GM21515 (cell line): Measurements from ENCODE around the gene CAPS.
"Not testable (repeated sequence)": the region's sequence is repeated elsewhere in the genome, so short reads cannot be mapped to it uniquely, and the experiment has no call there.

Source experiments
- ATAC-seq: cut with Tn5 transposase; IDR thresholded peaks from one replicate; pipeline ENCODE4 v1.9.1; 2021; ENCODE audit not compliant: unreplicated experiment

The CAPS gene

DNA sequence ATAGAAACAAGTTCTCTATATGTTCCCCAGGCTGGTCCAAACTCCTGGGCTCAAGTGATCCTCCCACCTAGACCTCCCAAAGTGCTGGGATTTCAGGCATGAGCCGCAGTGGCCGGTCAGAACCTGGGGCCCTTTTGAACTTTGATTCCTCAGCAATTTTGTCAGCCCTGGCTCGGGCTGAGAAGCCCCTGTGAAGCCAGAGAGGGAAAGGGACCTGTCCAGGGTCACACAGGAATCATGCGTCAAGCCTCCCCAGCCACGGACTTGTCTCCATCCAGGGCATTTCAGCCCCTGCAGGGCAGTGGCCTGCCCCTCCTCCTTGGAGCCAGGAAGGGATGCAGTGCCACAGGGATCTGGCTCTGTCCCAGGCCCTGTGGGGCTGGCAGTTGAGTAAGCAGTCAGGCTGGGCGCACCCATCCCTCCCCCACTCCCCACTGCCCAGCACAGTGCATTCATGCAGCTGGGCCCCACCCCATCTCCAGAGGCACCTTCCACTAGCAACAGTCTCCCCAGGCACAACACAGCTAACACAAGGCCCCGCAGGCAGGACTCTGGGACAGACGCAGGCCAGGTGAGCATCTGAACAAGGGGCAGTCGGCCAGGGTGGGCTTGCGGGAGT is at the start of gene CAPS:
TSS of gene CAPS (plus strand) at position 516 of the 619 bp plus-strand sequence. CDS start 153 bp downstream, outside the sequence.
- ATAC-seq: no peak

DNA sequence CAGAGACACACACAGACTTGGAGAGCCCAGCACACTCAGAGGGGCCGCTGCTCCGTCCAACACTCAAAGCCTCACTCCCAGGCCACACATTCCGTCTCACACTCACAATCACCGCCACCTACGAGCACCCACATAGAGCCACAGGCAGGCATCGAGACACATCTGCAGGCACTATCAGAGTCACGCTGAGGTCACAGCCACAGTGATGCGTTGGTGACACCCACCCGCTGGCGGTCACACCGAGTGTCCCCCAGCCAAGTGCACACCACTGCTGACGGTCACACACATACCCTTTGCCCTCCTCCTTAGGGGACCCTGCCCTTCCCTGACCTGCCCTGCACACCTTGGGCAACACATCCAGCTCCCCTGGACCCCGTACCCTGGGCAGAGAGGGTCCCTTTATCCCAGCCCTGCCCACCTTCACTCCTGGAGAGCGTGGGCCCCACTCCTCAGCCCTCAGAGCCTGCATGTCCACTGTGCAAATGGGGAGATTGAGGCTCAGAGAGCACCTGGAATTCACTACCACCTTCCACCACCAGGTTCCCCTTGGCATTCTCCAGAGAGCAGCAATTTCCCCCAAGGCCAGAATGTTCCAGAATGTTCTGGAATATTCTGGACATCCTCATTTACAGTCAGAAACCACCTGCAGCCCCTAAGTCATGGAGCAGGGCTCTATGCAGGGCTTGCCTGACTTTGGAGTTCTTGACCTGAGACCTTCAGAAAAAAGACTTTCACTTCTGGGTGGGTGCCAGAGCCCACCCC is 49.1 kb upstream of the CAPS start:
- no peak for ATAC-seq

DNA sequence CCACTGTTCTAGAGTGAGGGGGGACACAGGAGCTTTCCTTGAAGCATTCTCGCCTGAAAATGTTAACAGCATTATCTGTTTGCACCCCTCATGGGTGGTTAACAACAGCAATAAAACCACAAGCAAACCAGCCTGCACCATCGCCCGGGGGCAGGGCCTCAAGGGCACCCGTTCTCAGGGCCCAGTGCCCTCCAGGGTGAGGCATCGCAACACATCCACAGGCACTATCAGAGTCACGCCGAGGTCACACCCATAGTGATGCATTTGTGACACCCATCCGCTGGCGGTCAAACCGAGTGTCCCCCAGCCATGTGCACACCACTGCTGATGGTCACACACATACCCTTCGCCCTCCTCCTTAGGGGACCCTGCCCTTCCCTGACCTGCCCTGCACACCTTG is 48.3 kb upstream of the CAPS start:
- no peak for ATAC-seq

DNA sequence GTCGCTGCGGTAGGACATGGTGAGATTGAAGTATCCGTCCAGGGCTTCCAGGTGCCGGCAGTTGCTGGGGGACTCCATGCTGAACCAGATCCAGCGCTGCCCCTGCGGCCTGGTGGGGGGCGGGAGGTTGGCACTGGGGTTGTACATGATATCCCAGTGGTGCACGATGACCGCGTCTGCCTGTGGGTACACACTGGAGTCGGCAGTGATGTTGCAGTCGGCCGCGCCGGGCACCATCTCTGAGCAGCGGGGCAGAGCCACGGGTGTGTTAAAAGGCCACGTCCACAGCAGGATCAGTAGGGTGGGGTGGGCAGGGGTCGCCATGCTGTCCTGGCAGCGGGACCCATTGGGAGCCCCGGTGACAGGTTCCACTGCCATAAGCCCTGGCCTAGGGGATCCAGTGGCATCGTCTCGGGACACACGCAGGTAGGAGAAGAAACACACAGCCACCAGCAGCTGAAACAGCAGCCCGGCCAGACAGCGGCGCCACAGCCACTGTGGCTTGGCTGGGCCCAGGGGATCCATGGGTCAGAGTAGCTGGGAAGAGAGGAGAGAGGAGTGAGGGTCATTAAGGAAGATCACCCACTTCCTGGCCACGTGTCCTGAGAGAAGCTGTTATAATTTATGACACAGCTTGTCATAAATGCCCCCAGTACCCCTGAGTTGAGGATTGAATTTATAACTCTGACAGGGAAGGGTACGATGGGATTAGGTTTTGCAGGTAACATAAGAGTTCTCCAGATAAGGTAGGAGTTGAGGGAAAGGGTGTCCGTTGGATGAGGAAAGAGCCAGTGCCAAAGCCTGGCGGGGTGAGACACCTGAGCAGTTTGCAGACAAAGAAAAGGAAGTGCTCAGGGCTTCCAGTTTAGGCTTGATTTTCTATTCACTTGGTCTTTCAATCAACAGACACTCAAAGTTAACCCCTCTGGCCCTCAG is 46.6 kb upstream of the CAPS start:
- ATAC-seq: no peak

DNA sequence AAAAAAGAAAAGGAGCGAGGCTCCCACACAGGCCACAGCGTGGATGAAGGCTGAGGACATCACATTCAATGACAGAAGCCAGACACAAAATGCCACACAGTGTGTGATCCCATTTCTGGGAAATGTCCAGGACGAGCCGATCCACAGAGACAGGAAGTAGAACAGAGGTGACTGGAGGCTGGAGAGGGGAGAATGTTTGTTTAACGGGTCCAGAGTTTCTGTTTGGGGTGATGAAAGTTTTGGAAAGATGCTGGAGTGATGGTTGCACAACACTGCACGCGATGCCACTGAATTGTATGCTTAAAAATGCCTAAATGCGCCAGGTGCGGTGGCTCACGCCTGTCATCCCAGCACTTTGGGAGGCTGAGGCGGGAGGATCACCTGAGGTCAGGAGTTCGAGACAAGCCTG is 43.1 kb upstream of the CAPS start:
- ATAC-seq: no peak

DNA sequence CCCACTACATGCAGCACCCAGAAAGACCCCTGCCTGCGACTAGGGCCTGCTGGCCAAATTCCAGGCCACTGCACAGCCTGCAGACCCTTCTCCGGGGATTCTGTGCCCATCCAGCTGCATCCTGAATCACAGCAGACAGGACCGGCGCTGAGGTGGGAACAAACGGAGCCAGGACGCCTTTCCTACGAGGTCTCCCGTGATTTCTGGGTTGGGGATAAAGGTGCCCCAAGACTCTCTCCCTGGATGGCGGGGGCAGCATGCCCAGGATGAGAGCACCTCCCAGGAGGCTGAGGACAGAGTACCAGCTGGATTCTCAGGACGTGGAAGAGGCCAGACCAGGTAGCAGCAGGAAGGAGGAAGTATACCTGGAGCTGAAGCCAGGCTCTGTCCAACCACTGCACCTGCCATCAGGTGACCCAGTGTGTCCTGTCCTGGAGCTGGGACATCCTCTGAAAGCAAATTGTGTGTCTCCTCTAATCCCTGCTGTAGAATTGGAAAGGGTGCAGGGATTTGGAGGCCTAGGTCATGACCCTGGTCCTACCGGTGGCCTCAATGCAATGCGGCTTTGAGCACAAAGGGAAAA is 40.3 kb upstream of the CAPS start:
- ATAC-seq: no peak

DNA sequence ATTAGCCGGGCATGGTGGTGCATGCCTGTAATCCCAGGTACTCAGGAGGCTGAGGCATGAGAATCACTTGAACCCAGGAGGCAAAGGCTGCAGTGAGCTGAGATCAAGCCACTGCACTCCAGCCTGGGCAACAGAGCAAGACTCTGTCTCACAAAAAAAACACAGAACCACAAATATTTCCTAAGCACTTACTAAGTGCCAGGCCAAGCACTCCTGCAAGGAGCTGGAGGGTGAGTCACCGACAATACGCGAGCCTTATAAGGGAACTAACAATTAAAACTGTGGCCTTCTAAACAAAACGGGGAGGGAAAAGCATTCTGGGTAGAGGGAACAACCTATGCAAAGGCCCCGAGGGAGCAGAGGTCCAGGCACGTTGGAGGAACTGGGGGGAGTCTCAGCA is 39.6 kb upstream of the CAPS start:
- ATAC-seq: not testable (repeated sequence)

DNA sequence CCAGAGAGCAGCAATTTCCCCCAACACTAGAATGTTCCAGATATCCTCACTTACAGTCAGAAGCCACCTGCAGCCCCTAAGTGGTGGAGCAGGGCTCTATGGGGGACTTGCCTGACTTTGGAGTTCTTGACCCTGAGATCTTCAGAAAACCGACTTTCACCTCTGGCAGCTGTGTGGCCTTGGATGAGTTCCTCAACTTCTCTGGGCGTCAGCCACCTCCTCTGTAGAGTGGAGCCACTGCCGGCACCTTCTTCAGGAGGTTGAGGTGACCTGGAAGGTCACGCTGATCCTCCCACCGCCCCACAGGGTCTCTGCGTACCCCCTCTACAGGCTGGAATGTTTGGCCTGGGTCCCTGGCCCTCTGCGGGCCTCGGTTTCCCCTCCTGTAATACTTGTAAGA is 36.6 kb upstream of the CAPS start:
- no peak for ATAC-seq

DNA sequence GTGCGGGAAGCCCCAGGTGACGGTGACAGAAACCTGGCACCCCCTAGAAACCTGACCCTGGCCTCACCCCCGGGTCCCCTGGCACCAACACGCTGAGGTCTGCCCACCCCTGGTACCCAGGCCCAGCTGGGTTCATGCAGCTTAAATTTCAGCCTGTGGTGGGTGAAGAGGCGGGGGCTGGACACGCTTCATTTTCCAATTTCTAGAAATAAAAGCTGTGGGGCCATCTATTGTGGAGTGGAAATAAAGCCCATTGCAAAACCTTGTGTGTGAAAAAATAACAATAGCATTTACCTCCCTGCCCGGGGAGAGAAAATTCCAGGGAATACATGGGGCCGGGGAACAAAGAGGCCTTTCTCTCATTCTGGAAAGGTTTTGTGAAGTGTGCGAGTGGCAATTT is 36.2 kb upstream of the CAPS start:
- ATAC-seq: no peak

DNA sequence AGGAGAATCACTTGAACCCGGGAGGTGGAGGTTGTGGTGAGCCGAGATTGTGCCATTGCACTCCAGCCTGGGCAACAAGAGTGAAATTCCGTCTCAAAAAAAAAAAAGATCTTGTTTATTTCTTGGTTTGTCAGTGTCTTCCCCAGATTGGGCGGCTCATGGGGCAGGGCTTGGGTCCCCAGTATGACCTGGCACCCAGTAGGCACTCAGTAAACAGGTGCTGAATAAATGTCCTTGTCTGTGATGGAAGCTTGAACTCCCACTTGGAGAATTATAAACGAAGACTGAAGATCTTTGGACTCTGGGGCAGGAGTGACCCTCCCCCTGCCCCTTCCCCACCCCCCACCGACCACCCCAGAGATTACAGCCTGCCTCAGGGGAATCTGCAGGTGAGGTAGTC is 33.9 kb upstream of the CAPS start:
- no peak for ATAC-seq

DNA sequence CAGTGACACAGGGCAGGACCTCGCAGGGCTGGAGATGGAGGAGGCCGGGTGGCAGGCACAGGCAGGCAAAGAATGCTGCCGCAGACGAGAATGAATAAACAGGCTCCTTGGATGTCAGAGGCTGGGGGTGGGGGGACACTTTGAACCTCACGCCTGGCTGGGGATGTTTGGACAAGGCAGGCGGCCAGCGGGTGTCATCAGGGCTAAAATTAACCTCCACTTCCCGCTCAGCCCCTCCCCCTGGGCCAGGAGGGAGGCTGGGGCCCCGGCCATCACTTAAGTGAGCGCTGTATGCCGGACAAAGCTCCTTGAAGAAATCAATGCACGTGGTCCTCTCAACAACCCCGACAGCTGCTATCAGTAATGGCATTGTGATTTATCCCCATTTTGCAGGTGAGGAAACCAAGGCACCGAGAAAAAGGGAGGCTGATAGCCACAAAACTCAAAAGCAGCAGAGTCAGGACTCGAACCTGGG is 33.4 kb upstream of the CAPS start:
- ATAC-seq: no peak

DNA sequence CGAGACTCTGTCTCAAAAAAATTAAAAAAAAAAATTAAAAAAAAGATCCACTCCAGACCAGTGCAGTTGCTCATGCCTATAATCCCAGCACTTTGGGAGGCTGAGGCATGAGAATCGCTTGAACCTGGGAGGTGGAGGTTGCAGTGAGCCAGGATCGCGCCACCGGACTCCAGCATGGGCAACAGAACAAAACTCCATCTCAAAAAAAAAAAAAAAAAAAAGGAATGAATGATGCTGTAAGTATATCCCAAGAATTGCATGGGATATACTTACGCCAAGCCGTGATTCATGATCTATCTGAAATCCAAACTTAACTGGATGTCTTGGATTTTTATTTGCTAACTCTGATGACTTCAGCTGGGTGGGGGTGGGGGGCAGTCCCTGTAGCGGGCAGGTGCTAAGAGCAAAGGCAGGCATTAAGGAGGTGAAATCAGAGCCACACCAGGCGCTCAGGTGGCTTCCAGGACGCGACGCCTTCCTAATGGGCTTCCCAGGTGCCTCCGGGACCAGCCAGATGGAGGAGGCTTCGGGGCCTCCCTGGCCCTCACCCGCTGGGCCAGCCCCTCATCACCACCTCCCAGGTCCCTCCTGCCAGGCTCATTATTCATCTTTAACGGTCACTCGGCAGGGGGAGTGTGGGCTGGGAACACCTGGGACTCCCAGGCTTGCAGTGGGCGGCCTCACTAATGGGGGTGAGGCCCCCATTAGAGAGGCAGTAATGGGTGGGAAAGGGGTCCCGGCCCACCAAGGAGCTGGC is 32.3 kb upstream of the CAPS start:
- no peak for ATAC-seq

DNA sequence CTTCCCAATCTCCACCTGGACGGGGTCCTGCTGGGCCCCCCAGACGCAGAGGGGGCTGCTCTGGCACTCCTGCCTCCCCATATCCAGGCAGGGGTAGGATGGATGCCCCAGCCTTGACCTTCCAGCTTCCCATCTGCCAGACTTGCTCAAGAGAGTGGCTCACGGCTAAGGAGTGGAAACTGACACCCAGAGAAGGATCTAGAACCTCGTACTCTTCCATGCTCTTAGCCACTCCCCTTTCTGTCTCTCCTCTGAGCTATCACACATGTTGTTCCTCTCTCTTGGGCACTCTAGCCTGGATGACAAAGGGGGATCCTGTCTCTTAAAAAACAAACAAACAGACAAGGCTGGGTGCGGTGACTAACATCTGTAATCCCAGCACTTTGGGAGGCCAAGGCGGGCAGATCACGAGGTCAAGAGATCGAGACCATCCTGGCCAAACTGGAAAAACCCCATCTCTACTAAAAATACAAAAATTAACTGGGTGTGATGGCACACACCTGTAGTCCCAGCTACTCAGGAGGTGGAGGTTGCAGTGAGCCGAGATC is 31.6 kb upstream of the CAPS start:
- ATAC-seq: no peak

DNA sequence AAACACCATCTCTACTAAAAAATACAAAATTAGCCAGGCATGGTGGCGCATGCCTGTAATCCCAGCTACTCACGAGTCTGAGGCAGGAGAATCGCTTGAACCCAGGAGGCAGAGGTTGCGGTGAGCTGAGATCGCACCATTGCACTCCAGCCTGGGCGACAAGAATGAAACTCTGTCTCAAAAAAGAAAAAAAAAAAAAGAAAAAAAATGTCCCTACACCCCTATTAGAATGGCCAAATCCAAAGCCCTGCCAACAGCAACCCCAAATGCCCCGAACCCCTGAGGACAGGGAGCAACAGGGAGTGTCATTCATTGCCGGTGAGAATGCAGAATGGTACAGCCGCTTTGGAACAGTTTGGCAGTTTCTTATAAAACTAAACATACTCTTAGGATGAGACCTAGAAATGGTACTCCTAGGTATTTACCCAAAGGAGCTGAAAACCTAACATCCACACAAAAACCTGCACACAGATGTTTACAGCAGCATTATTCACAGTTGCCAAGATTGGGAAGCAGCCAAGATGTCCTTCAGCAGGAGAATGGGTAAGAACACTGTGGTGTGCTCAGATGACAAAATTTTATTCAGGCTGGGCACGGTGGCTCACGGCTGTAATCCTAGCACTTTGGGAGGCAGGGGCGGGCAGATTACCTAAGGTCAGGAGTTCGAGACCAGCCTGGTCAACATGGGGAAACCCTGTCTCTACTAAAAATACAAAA is 30.7 kb upstream of the CAPS start:
- ATAC-seq: not testable (repeated sequence)

DNA sequence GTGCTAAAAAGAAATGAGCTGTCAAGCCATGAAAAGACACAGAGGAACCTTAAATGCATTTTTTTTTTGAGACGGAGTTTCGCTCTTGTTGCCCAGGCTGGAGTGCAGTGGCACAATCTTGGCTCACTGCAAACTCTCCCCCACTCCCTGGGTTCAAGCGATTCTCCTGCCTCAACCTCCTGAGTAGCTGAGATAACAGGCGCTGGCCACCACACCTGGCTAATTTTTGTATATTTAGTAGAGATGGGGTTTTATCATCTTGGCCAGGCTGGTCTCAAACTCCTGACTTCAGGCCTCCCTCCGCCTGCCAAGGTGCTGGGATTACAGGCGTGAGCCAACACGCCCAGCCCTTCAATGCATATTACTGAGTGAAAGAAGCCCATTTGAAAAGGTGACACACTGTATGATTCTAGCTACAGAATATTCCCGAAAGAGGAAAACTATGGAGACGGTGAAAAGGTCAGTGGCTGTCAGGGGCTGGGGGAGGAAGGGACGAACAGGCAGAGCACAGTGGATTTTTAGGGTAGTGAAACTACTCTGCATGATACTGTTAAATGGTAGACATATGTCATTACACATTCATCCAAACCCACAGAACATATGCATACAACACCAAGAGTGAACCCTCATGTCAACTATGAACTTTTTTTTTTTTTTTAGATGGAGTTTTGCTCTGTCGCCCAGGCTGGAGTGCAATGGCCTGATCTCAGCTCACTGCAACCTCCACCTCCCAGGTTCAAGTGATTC is 29.8 kb upstream of the CAPS start:
- ATAC-seq: not testable (repeated sequence)

DNA sequence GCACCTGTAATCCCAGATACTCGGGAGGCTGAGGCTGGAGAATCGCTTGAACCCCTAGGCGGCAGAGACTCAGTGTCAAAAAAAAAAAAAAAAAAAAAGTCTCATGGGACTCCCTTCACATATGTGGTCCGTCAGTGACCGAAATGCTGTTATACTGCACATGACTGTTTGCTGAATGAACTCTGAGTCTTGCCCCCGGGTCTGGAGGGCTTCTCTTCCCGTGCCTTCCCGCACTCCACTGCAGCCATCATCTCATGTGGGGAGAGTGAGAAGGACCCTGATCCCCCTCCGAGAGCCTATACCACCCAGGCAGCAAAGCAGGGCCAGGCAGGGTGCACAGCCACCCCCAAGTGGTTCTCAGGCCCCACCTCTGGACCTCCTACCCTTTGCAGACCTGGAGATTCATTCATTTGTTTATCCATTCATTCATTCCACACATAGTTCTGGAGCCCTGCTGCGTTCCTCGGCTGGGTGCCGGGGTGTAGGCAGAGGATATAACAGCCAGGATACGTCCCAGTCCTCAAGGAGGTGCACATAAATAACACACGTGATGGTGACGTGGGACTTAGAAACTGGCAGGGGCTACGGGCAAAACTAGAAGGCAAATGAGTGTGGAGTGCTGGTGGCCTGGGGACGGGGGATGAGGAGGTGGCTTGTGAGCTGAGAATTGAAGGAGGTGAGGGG is 24.6 kb upstream of the CAPS start:
- no peak for ATAC-seq

DNA sequence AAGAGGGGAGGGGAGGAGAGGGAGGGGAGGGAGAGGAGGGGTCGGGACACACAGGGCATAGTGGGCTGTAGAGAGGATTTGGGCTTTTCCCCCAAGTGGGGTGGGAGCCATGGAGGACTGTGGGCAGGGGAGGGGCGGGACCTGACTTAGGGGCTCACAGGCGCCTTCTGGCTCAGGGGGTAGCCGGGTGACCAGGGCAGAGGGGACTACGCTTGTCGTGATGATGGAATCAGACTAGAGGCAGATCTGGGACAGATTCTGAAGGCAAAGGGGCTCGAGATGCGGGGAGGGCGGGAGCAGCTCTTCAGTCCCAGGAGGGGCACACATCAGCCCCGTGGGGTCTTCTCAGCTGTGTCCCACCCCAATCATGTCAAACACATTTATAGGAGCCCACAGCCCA is 24.0 kb upstream of the CAPS start:
- no peak for ATAC-seq

DNA sequence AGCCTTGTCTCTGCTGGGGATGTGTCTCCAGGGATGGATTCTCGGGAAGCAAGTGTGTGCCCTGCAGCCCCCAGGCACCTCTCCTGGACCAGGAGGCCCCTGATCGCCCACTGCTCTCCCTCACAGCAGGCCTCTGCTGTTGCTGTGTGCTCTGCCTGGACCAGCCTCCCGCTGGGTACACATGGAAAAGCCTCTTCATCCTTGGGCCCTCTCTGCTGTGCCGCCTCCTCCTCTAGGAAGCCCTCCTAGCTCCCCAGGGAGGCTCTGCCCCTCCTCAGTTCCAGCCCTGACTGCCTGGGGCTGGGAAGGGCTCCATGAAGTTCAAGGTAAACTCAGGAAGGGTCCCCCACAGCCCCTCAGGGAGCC is 22.5 kb upstream of the CAPS start:
- no peak for ATAC-seq
